Stimulated activated CD4-positive, alpha-beta T cell treated with anti-CD3 and anti-CD28 coated beads, Interleukin-1b, Interleukin-23, amount 100 ng/mL, for 4 hours (primary cell): ENCODE results near the gene RAB6A.
"Not testable (repeated sequence)": the region's sequence is repeated elsewhere in the genome, so short reads cannot be mapped to it uniquely, and the experiment has no call there.

ENCODE experiments used
- DNase-seq, 2 donors: peaks; one replicate each; pipeline ENCODE4 v3.0.0-alpha.2; 2020; ENCODE audit warnings: low read depth in 2 of 2

RAB6A gene

GRCh38 chr11:73762732-73763131 lies 1.9 kb upstream of the RAB6A start:
- DNase-seq, result no peak

DNA sequence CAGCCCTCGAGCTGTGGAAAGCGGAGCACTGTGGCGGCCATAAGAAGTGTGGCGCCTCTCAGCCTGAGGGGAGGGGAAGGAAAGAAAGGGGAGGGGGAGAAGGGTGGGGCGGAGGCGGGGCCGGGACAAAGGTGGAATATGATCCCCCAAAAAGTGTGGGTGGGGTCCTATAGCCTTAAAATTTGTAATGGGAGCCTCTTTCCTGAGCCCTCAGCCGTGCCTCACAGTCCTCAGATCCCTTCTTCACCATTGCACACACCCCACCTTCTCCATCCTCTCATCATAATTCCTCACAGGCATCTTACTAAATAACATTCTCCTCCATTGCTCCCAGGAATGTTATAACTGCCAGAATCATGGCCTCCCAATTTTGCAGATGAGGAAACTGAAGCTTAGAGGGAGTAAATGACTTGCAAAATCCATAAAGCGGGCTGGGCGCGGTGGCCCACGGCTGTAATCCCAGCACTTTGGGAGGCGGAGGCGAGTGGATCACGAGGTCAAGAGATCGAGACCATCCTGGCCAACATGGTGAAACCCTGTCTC lies 600 bp upstream of the RAB6A start:
- DNase-seq, result no peak

DNA sequence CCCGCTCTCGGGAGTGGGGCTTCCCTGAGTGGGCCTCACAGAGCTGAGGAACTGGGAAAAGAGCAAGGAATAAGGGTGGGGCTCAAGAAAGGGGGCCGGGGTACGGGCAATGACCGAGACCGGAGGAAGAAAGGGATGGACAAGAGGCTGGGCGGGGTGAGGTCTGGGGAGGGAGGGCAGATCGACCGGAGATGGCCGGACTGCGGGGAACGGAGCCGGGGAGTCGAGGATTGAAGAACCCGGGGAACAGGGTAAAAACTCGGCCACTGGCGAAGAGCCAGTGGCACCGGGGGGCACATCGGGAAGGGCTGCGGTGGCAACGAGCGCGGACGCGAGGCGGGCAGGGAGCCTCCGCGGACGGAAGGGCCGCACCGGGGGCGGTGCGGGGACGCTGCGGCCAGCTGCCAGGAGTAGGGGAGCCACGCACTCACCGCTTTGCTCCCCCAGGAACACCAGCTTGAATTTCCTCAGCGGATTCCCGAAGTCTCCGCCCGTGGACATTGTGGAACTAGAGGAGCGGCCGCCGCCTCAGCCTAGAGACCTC lies 667 bp downstream of the RAB6A start:
- DNase-seq, result no peak

DNA sequence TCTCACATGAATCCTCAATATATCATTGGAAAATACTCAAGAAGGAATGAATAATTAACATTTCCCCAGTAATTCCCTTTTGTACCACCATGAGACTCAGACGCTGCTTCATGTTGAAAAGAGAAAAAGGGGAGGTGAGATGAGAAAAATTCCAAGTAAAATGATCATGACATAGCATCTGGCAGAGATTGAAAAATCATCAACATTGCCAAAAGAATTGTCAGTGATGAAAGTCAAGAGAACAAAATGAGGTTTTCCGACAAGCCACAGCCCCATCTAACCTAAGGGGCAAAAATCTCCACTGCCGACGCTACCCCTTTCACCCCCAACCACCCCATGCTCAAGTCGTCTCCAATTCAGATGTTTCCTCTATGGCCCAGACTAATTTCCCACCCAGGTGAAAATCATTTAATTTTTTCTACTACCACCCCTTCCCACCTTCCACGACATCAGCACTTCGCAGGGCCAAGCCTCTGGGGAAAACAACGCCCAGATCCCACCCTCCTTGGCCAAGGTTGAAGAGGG lies 1.2 kb downstream of the RAB6A start:
- no peak for DNase-seq

- DNase-seq, result no peak
These were observed 2.4 kb downstream of the RAB6A start for GRCh38 chr11:73758451-73758850.

DNA sequence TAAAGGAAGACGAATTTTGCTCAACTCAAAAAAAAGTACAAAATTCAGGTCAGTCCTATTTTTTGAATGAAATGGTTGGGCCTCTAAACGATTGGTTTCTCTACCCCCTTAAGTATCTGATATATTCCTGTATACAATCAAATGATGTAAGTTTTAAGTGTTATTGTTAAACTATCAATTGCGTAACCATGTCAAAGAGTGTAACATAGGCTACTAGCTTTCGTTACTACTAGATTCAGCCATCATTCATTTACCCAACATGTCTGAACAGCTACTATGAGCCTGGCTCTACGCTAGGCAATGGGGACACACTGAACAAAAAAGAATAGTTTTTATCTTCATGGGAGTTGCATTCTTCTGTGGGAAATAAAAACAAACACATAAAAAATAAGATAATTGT lies 3.3 kb downstream of the RAB6A start:
- DNase-seq, result no peak

DNA sequence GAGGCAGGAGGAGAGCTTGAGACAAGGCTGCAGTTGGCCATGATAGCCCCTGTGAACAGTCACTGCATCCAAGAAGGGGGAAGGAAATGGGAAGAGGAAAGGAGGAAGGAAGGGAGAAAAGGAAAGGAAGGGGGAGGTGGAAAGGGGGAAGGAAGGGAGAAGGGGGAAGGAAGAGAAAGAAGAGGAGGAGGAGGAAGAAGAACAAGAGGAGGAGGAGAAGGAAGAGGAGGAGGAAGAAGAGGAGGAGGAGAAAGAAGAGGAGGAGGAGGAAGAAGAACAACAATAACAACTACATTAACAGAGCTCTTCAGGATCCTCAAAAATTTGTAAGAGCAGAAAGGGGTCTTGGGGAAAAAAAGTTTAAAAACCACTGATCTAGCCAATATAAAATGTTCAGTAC lies 5.2 kb downstream of the RAB6A start:
- DNase-seq, result no peak

GRCh38 chr11:73753938-73754337 lies 6.9 kb downstream of the RAB6A start:
- no peak for DNase-seq

DNA sequence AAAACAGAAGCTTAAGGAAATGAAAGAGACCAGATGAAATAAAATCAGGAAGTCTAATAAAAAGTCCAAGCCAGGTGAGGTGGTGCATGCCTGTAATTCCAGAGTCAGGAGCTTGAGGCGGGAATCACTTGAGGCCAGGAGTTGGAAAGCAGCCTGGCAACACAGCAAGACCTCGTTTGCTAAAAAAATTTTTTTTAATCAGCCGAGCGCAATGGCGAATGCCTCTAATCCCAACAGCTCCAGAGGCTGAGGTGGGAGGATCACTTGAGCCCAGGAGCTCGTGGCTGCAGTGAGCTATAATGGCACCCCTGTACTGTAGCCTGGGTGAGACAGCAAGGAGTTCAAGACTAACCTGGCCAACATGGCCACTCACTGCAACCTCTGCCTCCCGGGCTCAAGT lies 8.0 kb downstream of the RAB6A start:
- no peak for DNase-seq

- no peak for DNase-seq
These were observed 8.5 kb downstream of the RAB6A start for GRCh38 chr11:73752216-73752867.

GRCh38 chr11:73750862-73751261 lies 10.0 kb downstream of the RAB6A start:
- not testable (repeated sequence) for DNase-seq

DNA sequence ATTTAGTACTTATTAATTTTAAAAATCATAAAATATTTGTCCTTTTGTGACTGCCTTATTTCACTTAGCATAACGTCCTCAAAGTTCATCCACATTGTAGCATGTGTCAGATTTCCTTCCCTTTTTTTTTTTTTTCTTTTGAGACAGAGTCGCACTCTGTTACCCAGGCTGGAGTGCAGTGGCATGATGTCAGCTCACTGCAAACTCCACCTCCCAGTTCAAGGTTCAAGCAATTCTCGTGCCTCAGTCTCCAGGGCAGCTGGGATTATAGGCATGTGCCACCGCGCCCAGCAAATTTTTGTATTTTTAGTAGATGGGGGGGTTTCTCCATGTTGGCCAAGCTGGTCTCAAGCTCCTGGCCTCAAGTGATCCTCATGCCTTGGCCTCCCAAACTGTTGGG lies 10.6 kb downstream of the RAB6A start:
- DNase-seq, result no peak

DNA sequence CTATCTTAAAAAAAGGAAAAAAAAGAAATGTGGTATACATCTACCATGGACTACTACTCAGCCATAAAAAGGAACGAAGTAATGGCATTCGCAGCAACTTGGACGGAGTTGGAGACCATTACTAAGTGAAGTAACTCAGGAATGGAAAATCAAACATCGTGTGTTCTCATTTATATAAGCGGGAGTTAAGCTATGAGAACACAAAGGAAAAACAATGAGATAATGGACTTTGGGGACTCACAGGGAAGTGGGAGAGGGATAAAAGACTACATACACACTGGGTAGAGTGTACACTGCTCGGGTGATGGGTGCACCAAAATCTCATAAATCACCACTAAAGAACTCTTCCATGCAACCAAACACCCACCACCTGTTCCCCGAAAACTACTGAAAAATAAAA lies 11.8 kb downstream of the RAB6A start:
- DNase-seq, result no peak

GRCh38 chr11:73748300-73748699 lies 12.6 kb downstream of the RAB6A start:
- DNase-seq, result no peak

DNA sequence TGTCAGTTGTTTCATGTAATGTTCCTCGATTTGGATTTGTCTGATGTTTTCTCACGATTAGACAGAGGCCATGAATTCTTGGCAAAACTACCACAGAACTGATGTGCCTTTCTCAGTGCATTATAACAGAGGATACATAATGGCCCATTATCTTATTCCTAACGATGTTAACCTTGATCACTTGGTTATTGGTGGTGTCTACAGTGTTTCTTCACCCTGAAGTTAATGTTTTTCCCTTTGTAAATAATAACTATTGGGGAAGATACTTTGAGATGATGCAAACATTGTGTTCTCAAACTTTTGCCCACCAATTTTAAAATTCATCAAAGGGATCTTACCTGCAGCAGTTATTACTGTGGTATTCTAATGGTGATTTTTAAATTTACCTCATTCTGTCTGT lies 13.1 kb downstream of the RAB6A start:
- no peak for DNase-seq

- no peak for DNase-seq
These were observed 14.2 kb downstream of the RAB6A start for GRCh38 chr11:73746701-73747100.

DNA sequence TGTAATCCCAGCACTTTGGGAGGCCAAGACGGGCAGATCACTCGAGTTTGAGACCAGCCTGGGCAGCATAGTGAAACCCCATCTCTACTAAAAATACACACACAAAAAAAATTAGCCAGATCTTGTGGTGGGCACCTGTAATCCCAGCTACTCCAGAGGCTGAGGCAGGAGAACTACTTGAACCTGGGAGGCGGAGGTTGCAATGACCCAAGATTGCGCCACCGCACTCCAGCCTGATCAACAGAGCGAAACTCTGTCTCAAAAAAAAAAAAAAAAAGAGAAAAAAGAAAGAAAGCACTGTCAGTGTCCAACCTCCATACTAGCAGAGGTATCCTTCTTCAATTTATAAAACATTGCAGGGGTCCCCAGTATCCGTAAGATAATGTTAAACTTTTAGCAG lies 17.8 kb downstream of the RAB6A start:
- no peak for DNase-seq

- DNase-seq, result not testable (repeated sequence)
These were observed 24.9 kb downstream of the RAB6A start for GRCh38 chr11:73735959-73736358.

DNA sequence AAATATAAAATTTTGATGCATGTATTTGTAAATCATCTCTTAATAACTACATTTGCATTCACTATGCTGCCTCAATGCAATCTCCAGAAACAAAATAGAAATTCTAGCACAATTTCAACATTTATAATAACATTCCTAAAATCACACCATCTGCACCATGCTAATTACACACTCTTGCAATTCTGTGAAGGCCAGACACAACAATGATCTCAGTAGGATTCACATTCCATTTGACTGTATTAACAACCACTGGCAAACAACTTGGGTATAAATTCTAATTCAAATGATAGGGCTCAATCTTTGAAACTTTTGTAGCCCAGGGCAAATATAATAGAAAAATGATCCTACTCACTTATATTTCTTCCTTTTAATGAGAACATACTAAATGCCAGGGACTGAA lies 25.9 kb downstream of the RAB6A start:
- DNase-seq, result no peak

DNA sequence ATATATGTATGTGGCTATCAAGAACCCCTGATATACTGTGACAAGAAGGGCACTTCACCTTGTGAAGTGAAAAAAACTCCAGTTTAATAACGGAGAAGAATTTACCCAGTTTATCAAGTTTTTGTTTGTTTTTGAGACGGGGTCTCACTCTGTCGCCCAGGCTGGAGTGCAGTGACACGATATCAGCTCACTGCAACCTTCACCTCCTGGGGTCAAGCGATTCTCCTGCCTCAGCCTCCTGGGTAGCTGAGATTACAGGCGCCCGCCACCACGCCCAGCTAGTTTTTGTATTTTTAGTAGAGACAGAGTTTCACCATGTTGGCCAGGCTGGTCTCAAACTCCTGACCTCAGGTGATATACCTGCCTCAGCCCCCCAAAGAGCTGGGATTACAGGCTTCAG lies 26.9 kb downstream of the RAB6A start:
- not testable (repeated sequence) for DNase-seq

GRCh38 chr11:73732936-73733335 lies 27.9 kb downstream of the RAB6A start:
- DNase-seq, result not testable (repeated sequence)

- no peak for DNase-seq
These were observed 31.2 kb downstream of the RAB6A start for GRCh38 chr11:73729594-73730206.

- DNase-seq, result no peak
These were observed 32.9 kb downstream of the RAB6A start for GRCh38 chr11:73728000-73728399.
